T-helper 2 cell treated with Interferon-gamma antibody and Interleukin-4, amounts not matched to agents 100 ng/mL and 5 ng/mL, for 36 hours (primary cell): ENCODE data around the gene NOP14. TPM values are rescaled to one million over a fixed set of nuclear protein-coding genes. Genes with fewer than 3 reads are reported as not detected.

Source experiments
- total RNA-seq: library from RNA; stranded (reverse); gene quantifications from 2 replicates; pipeline ENCODE4 v1.2.3, GENCODE V29; 2022

The NOP14 gene
- total RNA-seq, 1 donor from 2014 or later: 64.6 TPM

Other genes with a start within 250 kb of the NOP14 start
- 47.0 and 47.2 TPM in 2 replicates for gene TNIP2, start 207.1 kb downstream of the NOP14 start, total RNA-seq
- gene SH3BP2, start 170.3 kb downstream of the NOP14 start, total RNA-seq: 73.7 and 76.0 TPM in 2 replicates
- 250 and 254 TPM in 2 replicates for gene ADD1, start 119.6 kb downstream of the NOP14 start, total RNA-seq
- gene GRK4, start 165 bp upstream of the NOP14 start, total RNA-seq: 3.5 TPM in 2 replicates
- gene HTT-AS, start 111.1 kb upstream of the NOP14 start, total RNA-seq: not detected in 2 replicates
- gene HTT, start 111.3 kb upstream of the NOP14 start, total RNA-seq: 65.4 and 68.2 TPM in 2 replicates